ENCODE measurements around the gene TARS3.

DNA sequence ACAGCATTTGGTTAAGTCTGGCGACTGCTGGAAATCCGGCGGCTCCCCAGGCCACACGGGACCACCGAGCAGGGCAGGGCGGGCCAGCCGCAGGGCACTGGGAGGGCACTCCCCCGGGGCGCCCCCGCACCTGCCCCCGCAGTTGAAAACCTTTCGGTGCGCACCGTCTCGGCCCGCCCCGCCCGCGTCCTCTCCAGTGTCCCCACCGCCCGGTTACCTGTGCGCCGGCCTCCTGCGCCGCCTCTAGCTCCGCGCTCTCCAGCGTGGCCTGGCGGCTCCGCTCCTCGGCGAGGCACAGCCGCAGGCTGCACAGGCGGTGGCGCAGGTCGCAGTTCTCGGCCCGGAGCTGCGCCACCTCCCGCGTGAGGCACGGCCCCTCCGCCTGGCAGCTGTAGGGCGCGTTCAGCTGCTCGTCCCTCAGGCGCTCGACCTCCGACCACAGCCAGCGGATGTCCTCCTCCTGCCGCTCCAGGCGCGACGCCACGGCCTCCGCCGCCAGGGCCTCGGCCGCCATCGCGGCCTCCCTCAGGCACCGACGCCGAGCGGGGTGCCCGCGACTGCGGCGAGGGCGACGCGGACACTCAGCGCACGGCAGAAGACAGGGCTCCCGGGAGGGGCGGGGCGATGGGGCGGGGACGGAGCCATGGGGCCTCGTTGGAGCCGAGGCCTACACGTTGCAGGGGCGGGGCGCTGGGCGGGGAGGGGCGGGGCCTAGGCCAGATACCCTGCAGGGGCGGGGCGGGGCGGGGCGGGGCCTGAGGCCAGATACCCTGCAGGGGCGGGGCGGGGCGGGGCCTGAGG, at the start of gene TARS3:
- TF ChIP-seq, protein P1, sequence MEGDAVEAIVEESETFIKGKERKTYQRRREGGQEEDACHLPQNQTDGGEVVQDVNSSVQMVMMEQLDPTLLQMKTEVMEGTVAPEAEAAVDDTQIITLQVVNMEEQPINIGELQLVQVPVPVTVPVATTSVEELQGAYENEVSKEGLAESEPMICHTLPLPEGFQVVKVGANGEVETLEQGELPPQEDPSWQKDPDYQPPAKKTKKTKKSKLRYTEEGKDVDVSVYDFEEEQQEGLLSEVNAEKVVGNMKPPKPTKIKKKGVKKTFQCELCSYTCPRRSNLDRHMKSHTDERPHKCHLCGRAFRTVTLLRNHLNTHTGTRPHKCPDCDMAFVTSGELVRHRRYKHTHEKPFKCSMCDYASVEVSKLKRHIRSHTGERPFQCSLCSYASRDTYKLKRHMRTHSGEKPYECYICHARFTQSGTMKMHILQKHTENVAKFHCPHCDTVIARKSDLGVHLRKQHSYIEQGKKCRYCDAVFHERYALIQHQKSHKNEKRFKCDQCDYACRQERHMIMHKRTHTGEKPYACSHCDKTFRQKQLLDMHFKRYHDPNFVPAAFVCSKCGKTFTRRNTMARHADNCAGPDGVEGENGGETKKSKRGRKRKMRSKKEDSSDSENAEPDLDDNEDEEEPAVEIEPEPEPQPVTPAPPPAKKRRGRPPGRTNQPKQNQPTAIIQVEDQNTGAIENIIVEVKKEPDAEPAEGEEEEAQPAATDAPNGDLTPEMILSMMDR (IDR thresholded peaks at IDR 0.05) = peak in 3 of 6 experiments; percentile 20 to 26 (median 21)
- peak; percentile 82 to 95 for TF ChIP-seq POLR2A (IDR thresholded peaks at IDR 0.05)

Measured in thyroid gland (tissue), 4 donors.